Suppressor macrophage treated with lipopolysaccharide for 1 hour (primary cell): ENCODE results near the gene ANKRD13A.

Experiments used
- DNase-seq, 3 donors: peaks; one replicate each; pipeline ENCODE4 v3.0.0-alpha.2; 2020 to 2022

The ANKRD13A gene

GRCh38 chr12:110084314-110085015 lies 85.2 kb downstream of the ANKRD13A start:
- no peak for DNase-seq

- DNase-seq: peak; percentile 69 to 93 (median 87)
Observed at GRCh38 chr12:110088216-110088615, 89.0 kb downstream of the ANKRD13A start.

- DNase-seq: peak; percentile 75 to 90 (median 88)
Observed at GRCh38 chr12:110088936-110089335, 89.7 kb downstream of the ANKRD13A start.
